ENCODE measurements around the gene EML4.
"Not testable (repeated sequence)": the region's sequence is repeated elsewhere in the genome, so short reads cannot be mapped to it uniquely, and the experiment has no call there.

The EML4 gene

GRCh38 chr2:42340045-42340937 is 171.1 kb downstream of the EML4 start:
- Mint-ChIP-seq H3K4me1 (peaks cover 71% of the 10 kb centered on the region), H3K4me3 (peak overlapping the region; percentile 13), H3K27me3 (ENCODE audit: low read depth, poor library complexity) (peaks cover 3% of the 10 kb centered on the region), H3K36me3 (ENCODE audit: low read depth) (peaks cover 70% of the 10 kb centered on the region), H3K27ac (peak overlapping the region; percentile 99), H3K9me3 (no peaks in the 10 kb centered on the region)
- DNase-seq = peak; percentile 19
- TF ChIP-seq, protein P1, sequence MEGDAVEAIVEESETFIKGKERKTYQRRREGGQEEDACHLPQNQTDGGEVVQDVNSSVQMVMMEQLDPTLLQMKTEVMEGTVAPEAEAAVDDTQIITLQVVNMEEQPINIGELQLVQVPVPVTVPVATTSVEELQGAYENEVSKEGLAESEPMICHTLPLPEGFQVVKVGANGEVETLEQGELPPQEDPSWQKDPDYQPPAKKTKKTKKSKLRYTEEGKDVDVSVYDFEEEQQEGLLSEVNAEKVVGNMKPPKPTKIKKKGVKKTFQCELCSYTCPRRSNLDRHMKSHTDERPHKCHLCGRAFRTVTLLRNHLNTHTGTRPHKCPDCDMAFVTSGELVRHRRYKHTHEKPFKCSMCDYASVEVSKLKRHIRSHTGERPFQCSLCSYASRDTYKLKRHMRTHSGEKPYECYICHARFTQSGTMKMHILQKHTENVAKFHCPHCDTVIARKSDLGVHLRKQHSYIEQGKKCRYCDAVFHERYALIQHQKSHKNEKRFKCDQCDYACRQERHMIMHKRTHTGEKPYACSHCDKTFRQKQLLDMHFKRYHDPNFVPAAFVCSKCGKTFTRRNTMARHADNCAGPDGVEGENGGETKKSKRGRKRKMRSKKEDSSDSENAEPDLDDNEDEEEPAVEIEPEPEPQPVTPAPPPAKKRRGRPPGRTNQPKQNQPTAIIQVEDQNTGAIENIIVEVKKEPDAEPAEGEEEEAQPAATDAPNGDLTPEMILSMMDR (IDR thresholded peaks at IDR 0.05) = no peak

GRCh38 chr2:42340938-42341636 is 171.9 kb downstream of the EML4 start:
- H3K27ac Mint-ChIP-seq = peak overlapping the region; percentile 99
- H3K4me1 Mint-ChIP-seq = peaks cover 76% of the 10 kb centered on the region
- no peaks in the 10 kb centered on the region for H3K9me3 Mint-ChIP-seq
- no peak for DNase-seq
- TF ChIP-seq, protein P1 (IDR thresholded peaks at IDR 0.05) = no peak
- peaks cover 70% of the 10 kb centered on the region for H3K36me3 Mint-ChIP-seq (ENCODE audit: low read depth)
- peaks cover 3% of the 10 kb centered on the region for H3K27me3 Mint-ChIP-seq (ENCODE audit: low read depth, poor library complexity)
- no peak overlapping the region for H3K4me3 Mint-ChIP-seq

DNA sequence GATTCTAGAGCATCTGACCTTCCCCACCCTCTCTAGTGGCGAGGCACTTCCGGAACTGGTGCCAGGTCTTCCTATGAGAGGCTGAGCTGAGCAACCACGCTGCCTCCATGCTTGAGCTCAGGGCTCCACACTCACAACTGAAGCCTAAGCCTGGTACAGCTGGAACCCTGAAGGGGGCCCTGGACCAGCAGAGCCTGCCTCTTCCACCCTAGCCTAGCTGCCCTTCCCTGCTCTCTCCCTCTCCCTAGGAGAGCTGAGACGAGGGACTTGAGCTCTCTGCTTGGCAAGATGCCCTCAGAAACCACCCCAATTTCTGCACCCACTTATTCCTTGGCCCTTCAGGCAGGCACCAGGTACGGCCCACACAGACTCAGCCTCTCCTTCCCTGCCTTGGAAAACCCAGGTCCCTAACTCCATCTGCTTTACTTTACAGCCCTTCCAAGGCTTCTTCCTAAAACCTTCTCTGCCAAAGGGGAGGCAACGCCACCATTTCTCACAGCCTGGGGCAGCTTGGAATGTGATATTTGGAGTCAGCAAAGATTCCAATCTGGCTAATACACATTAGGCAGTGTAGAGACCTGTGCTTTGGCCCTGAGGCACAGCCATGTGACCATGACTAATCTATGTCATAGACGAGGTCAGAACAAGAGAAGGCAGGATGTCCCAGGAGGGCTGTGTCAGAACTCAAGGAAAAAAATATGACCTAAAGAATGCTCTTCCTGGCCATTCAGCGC is 173.1 kb downstream of the EML4 start:
- DNase-seq = peak; percentile 56
- H3K4me3 Mint-ChIP-seq = peak overlapping the region; percentile 40
- H3K9me3 Mint-ChIP-seq = no peaks in the 10 kb centered on the region
- peaks cover 3% of the 10 kb centered on the region for H3K27me3 Mint-ChIP-seq (ENCODE audit: low read depth, poor library complexity)
- H3K36me3 Mint-ChIP-seq (ENCODE audit: low read depth) = peaks cover 64% of the 10 kb centered on the region
- H3K27ac Mint-ChIP-seq = peak overlapping the region; percentile 99
- peaks cover 70% of the 10 kb centered on the region for H3K4me1 Mint-ChIP-seq
- TF ChIP-seq, protein P1 (IDR thresholded peaks at IDR 0.05) = no peak

DNA sequence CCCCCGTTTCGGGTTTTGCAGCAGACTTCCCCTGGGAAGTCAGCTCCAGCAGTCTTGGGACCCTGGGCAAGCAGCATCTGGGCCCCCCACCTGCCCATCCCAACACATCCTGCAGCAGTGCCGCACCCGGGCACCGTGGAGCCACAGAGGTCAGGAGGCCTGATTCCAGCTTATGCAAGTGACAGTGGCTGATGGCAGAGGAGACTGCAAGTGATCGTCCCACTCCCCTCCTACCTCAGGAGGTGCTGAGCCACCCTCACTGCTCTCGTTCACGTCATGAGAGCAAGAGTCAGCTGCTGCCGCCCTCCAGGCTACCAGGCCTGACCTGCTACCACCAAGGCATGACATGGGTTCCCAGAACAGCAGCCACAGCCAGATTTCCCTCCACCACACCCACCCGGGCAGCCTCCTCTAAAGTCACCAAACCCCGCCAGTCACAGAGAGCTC is 173.7 kb downstream of the EML4 start:
- Mint-ChIP-seq H3K4me1 (peaks cover 70% of the 10 kb centered on the region), H3K27ac (peak overlapping the region; percentile 99), H3K9me3 (no peaks in the 10 kb centered on the region), H3K36me3 (ENCODE audit: low read depth) (peaks cover 64% of the 10 kb centered on the region), H3K27me3 (ENCODE audit: low read depth, poor library complexity) (peaks cover 3% of the 10 kb centered on the region), H3K4me3 (peak overlapping the region; percentile 40)
- TF ChIP-seq, protein P1 (IDR thresholded peaks at IDR 0.05) = no peak
- DNase-seq = no peak

DNA sequence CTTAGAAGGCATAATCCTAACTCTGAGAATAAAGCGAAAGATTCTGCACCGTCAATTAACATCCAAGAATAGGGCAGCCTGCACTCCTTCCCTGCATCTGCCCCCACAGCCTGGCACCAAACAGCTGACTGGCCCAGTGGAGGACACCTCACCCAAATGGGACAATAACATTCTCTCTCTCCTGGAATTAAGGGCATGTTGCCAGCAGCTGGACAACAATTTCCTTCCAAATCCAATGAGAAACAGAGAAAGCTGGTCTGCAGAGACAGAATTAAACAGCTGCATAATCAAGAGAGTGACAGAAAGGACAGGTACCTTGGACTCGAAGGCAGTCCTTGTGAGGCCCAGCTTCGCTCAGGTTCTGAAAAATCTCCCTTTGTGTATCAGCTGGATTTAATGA is 176.8 kb downstream of the EML4 start:
- H3K9me3 Mint-ChIP-seq = no peaks in the 10 kb centered on the region
- no peak overlapping the region for H3K4me3 Mint-ChIP-seq
- peak overlapping the region; percentile 36 for H3K27ac Mint-ChIP-seq
- no peaks in the 10 kb centered on the region for H3K27me3 Mint-ChIP-seq (ENCODE audit: low read depth, poor library complexity)
- no peak for DNase-seq
- H3K4me1 Mint-ChIP-seq = peaks cover 43% of the 10 kb centered on the region
- TF ChIP-seq, protein P1 (IDR thresholded peaks at IDR 0.05) = no peak
- peaks cover 64% of the 10 kb centered on the region for H3K36me3 Mint-ChIP-seq (ENCODE audit: low read depth)

GRCh38 chr2:42346856-42347255 is 177.7 kb downstream of the EML4 start:
- not testable (repeated sequence) for H3K9me3 Mint-ChIP-seq; H3K27ac Mint-ChIP-seq; DNase-seq; H3K4me3 Mint-ChIP-seq; H3K27me3 Mint-ChIP-seq (ENCODE audit: low read depth, poor library complexity)
- Mint-ChIP-seq H3K4me1 (peaks cover 35% of the 10 kb centered on the region), H3K36me3 (ENCODE audit: low read depth) (peaks cover 72% of the 10 kb centered on the region)

GRCh38 chr2:42347518-42347917 is 178.4 kb downstream of the EML4 start:
- Mint-ChIP-seq H3K4me1 (peaks cover 28% of the 10 kb centered on the region), H3K36me3 (ENCODE audit: low read depth) (peaks cover 79% of the 10 kb centered on the region)

More at GRCh38 chr2:42347518-42347917, 178.4 kb downstream of the EML4 start:
- DNase-seq; H3K27me3 Mint-ChIP-seq (ENCODE audit: low read depth, poor library complexity); H3K9me3 Mint-ChIP-seq; H3K4me3 Mint-ChIP-seq: not testable (repeated sequence)
- H3K27ac Mint-ChIP-seq = peak overlapping the region; percentile 45
